Thyroid gland (tissue), 4 donors: ENCODE data around the gene PLEKHM1. TPM values are rescaled to one million over a fixed set of nuclear protein-coding genes. Genes with fewer than 3 reads are reported as not detected.

ENCODE experiments used
- DNase-seq, 2 donors: peaks; one replicate each; pipeline ENCODE4 v3.0.0-alpha.2; 2019
- H3K27ac ChIP-seq, 3 donors: fragments of 200-600 bp; sonication (generic); 1 replicate in 2 of 3; 2 replicates in 1 of 3; pipeline ENCODE4 v1.5.1; 2016 to 2019; ENCODE audit warnings: mild to moderate bottlenecking in 1 of 3, moderate library complexity in 1 of 3
- H3K27me3 ChIP-seq: fragments of 200-600 bp; sonication (generic); one replicate; pipeline ENCODE4 v1.5.1; 2019
- H3K36me3 ChIP-seq, 2 donors: fragments of 200-600 bp; sonication (generic); one replicate each; pipeline ENCODE4 v1.5.1; 2016 to 2019
- H3K4me1 ChIP-seq, 2 donors: fragments of 200-600 bp; sonication (generic); one replicate each; pipeline ENCODE4 v1.5.1; 2017 to 2019
- H3K4me3 ChIP-seq, 3 donors: fragments of 200-600 bp; sonication (generic); replicated peaks in 1 of 3; 1 replicate in 2 of 3; 2 replicates in 1 of 3; pipeline ENCODE4 v1.5.1; 2016; ENCODE audit warnings: mild to moderate bottlenecking in 1 of 3
- H3K9me3 ChIP-seq: fragments of 200-600 bp; sonication (generic); one replicate; pipeline ENCODE4 v1.5.1; 2017
- CTCF ChIP-seq, 6 experiments: fragments of 200-600 bp in 3 of 6; fragments of 450-650 bp in 3 of 6; sonication (generic) in 3 of 6; IDR thresholded peaks; one replicate each; pipeline ENCODE4 v1.5.1; 2016 to 2019; ENCODE audit warnings: antibody characterized with exemption in 6 of 6, mild to moderate bottlenecking in 2 of 6, inconsistent platforms in 1 of 6, moderate library complexity in 1 of 6
- POLR2A ChIP-seq, 2 donors: fragments of 450-650 bp; IDR thresholded peaks; one replicate each; pipeline ENCODE4 v1.6.1; 2017; ENCODE audit warnings: antibody characterized with exemption in 2 of 2, mild to moderate bottlenecking in 2 of 2, moderate library complexity in 1 of 2
- WGBS, 2 donors: methylation state at CpG; one replicate each; pipeline ENCODE4 v1.1.5; 2017; 5-methylcytosine and 5-hydroxymethylcytosine counted together
- intact Hi-C: fragments of 100-400 bp; cut with DNase I; formaldehyde crosslinking; loops from one replicate; pipeline ENCODE4 v1.15.1; 2023
- small RNA-seq: library from RNA; depleted of rRNA; stranded (forward); fragments of <200 nt; gene quantifications from one replicate; pipeline ENCODE3, GENCODE V24; 2016
- total RNA-seq, 4 donors: library from RNA; depleted of rRNA; stranded (reverse); fragments of >200 nt; gene quantifications; one replicate each; pipeline ENCODE4 v1.2.3, GENCODE V29; 2016

PLEKHM1 gene
- total RNA-seq, 4 donors from 2014 or later, result 47.9 to 114 (median 95.1) TPM

- DNase-seq, result no peak
- no peak overlapping the region for H3K4me3 ChIP-seq
- intact Hi-C loops, result loop anchor here (10.0 kb wide), 1 partner anchor 245 kb away; the partner anchor contains the start of gene HEXIM1
- H3K9me3 ChIP-seq, result no peaks in the 10 kb centered on the region
- no peaks in the 10 kb centered on the region for H3K27me3 ChIP-seq
- H3K27ac ChIP-seq, result no peak overlapping the region
- TF ChIP-seq CTCF (IDR thresholded peaks at IDR 0.05) (no peak), POLR2A (IDR thresholded peaks at IDR 0.05) (no peak)
- 29 to 60% methylated on average over 3 of the region's 3 CpGs for WGBS, 2 donors
- no peaks in the 10 kb centered on the region for H3K36me3 ChIP-seq
- peaks cover 0 to 11% of the 10 kb centered on the region in 2 donors for H3K4me1 ChIP-seq
Observed at GRCh38 chr17:45389354-45389753, 101.2 kb downstream of the PLEKHM1 start.

- H3K4me1 ChIP-seq, result peaks cover 0 to 15% of the 10 kb centered on the region in 2 donors
- DNase-seq, result no peak
- no peaks in the 10 kb centered on the region for H3K9me3 ChIP-seq
- no peak overlapping the region for H3K27ac ChIP-seq
- intact Hi-C loops, result loop anchor here (10.0 kb wide), 1 partner anchor 244 kb away; the partner anchor contains the start of gene HEXIM1
- no peak for TF ChIP-seq POLR2A (IDR thresholded peaks at IDR 0.05)
- no peak for TF ChIP-seq CTCF (IDR thresholded peaks at IDR 0.05)
- WGBS, 2 donors, result 67 to 68% methylated on average over 10 of the region's 10 CpGs
- no peaks in the 10 kb centered on the region for H3K27me3 ChIP-seq
- no peak overlapping the region for H3K4me3 ChIP-seq
- H3K36me3 ChIP-seq, result no peaks in the 10 kb centered on the region
Observed at GRCh38 chr17:45388604-45389325, 101.8 kb downstream of the PLEKHM1 start.

GRCh38 chr17:45387739-45388138 is 102.8 kb downstream of the PLEKHM1 start:
- no peaks in the 10 kb centered on the region for H3K36me3 ChIP-seq
- H3K9me3 ChIP-seq, result no peaks in the 10 kb centered on the region
- H3K4me1 ChIP-seq, result peaks cover 0 to 15% of the 10 kb centered on the region in 2 donors
- H3K27ac ChIP-seq, result no peak overlapping the region
- intact Hi-C loops, result loop anchor here (10.0 kb wide), 1 partner anchor 243 kb away; the partner anchor contains the start of gene HEXIM1
- DNase-seq, result no peak
- TF ChIP-seq POLR2A (IDR thresholded peaks at IDR 0.05), result no peak
- no peak for TF ChIP-seq CTCF (IDR thresholded peaks at IDR 0.05)
- no peak overlapping the region for H3K4me3 ChIP-seq
- H3K27me3 ChIP-seq, result no peaks in the 10 kb centered on the region
- WGBS, 2 donors, result 93 to 95% methylated on average over 3 of the region's 3 CpGs

GRCh38 chr17:45386178-45386577 is 104.3 kb downstream of the PLEKHM1 start:
- no peak overlapping the region for H3K4me3 ChIP-seq
- TF ChIP-seq CTCF (IDR thresholded peaks at IDR 0.05), result no peak
- no peaks in the 10 kb centered on the region for H3K36me3 ChIP-seq
- peaks cover 0 to 15% of the 10 kb centered on the region in 2 donors for H3K4me1 ChIP-seq
- intact Hi-C loops, result loop anchor here (10.0 kb wide), 1 partner anchor 241 kb away; the partner anchor contains the start of gene HEXIM1
- H3K27ac ChIP-seq, result no peak overlapping the region
- WGBS, 2 donors, result 87% methylated on average over 4 of the region's 4 CpGs
- no peak for DNase-seq
- H3K9me3 ChIP-seq, result no peaks in the 10 kb centered on the region
- H3K27me3 ChIP-seq, result no peaks in the 10 kb centered on the region

Small RNA genes within 50 kb of the gene (small RNA-seq; reads per million reads assigned to genes)
- gene RF00017, result not detected

Other genes with a start within 250 kb of the PLEKHM1 start
- not detected for gene SPATA32, start 228.6 kb downstream of the PLEKHM1 start, total RNA-seq
- 10 to 100 TPM in 1 of 4 donors, 1 to 10 TPM in 3; 4.1 to 21.7 (median 6.2) TPM for gene MAP3K14, start 173.7 kb downstream of the PLEKHM1 start, total RNA-seq
- 10 to 100 TPM; 31.5 to 38.6 (median 33.1) TPM for gene ARHGAP27, start 57.9 kb downstream of the PLEKHM1 start, total RNA-seq